ENCODE results near the gene PKD2.

- TF ChIP-seq CTCF (IDR thresholded peaks at IDR 0.05) (no peak), POLR2A (IDR thresholded peaks at IDR 0.05) (no peak)
Measured at GRCh38 chr4:88104902-88105610, 97.6 kb downstream of the PKD2 start.

Data from adrenal gland (tissue), 5 donors.